ENCODE results near the gene GON7.

GRCh38 chr14:93230539-93230938 lies 23.7 kb upstream of the GON7 start:
- TF ChIP-seq CTCF (IDR thresholded peaks at IDR 0.05; ENCODE audit: insufficient read depth, low read length) (no peak), REST (IDR thresholded peaks at IDR 0.05; ENCODE audit: insufficient replicate concordance, low read depth) (no peak)

All from HL-60 (cell line).